ENCODE data around the gene UBAP2. TPM values are rescaled to one million over a fixed set of nuclear protein-coding genes. Genes with fewer than 3 reads are reported as not detected.

The UBAP2 gene
- total RNA-seq, 2 experiments from 2014 or later, result 42.6 to 43.7 TPM

DNA sequence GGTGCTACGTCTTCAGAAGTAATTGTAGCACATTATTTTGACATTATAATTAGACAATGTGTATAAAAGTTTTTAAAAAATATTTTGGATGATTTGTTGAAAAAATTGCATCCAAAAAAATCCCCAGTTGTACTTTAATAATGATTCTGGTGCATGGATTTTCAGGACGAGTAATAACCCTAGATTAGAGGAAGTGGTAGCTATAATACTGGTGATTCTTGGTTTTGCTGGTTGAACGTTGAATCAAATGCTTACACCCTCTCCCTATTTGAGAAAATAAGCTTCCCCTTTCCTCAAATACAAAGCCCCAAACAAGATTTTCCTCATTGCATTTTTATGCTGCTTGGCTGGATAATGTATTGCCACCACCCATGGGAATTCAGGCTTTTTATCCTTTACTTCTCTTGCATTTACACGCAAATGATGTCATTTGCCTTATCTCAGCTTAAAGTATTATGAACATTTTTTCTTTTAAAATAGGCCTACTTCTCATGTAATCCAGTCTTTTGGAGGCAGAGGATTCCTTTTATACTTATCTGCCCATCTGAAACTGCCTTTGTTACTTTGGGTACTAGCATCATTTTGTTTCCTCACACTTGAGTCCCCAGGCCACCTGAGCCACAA is 145.4 kb downstream of the UBAP2 start:
- ChIA-PET CTCF (interaction anchor here (0.9 kb wide), 1 partner anchor 90 kb away, joined by 5 read pairs; no protein-coding TSS in a partner anchor), POLR2A (no interaction called here)
- no peaks in the 10 kb centered on the region for H3K27me3 Mint-ChIP-seq
- H3K4me3 Mint-ChIP-seq, result no peak overlapping the region
- peaks cover 36% of the 10 kb centered on the region for H3K36me3 Mint-ChIP-seq (ENCODE audit: low read depth)
- no peaks in the 10 kb centered on the region for H3K9me3 Mint-ChIP-seq
- peaks cover 6% of the 10 kb centered on the region for H3K4me1 Mint-ChIP-seq
- no peak for DNase-seq
- no peak overlapping the region for H3K27ac Mint-ChIP-seq

GRCh38 chr9:33894316-33894715 is 154.4 kb downstream of the UBAP2 start:
- POLR2A ChIA-PET, result interaction anchor here (1.3 kb wide), 1 partner anchor 9 kb away, joined by 4 read pairs; no protein-coding TSS in a partner anchor
- no peak overlapping the region for H3K4me3 Mint-ChIP-seq

DNA sequence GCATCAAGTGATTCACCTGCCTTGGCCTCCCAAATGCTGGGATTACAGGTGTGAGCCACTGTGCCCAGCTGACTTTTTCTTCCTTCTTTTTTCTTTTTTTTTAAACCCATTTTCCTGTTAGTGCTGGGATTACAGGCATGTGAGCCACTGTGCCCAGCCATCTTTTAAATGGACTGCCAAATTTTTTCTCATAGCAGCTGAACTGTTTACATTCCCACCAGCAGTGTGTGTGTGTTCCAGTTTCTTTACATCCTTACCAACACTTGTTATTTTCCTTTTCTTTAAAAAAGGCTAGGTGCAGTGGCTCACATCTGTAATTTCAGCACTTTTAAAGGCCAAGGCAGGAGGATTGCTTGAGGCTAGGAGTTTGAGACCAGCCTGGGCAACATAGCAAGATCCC is 154.8 kb downstream of the UBAP2 start:
- no peak for DNase-seq
- Mint-ChIP-seq H3K4me1 (no peaks in the 10 kb centered on the region), H3K9me3 (no peaks in the 10 kb centered on the region), H3K27me3 (no peaks in the 10 kb centered on the region), H3K4me3 (no peak overlapping the region), H3K36me3 (ENCODE audit: low read depth) (peaks cover 12% of the 10 kb centered on the region), H3K27ac (no peak overlapping the region)
- ChIA-PET CTCF (interaction anchor here (0.6 kb wide), 2 partner anchors 156 to 563 kb away, joined by 3 read pairs; no protein-coding TSS in a partner anchor), POLR2A (interaction anchor here (1.3 kb wide), 1 partner anchor 8 kb away, joined by 4 read pairs; no protein-coding TSS in a partner anchor)

More at GRCh38 chr9:33894316-33894715, 154.4 kb downstream of the UBAP2 start:
- H3K4me1 Mint-ChIP-seq, result no peaks in the 10 kb centered on the region
- H3K27ac Mint-ChIP-seq, result no peak overlapping the region
- no peak for DNase-seq
- no peaks in the 10 kb centered on the region for H3K27me3 Mint-ChIP-seq
- CTCF ChIA-PET, result interaction anchor here (0.6 kb wide), 1 partner anchor 564 kb away, joined by 3 read pairs; no protein-coding TSS in a partner anchor
- H3K9me3 Mint-ChIP-seq, result no peaks in the 10 kb centered on the region
- H3K36me3 Mint-ChIP-seq (ENCODE audit: low read depth), result peaks cover 12% of the 10 kb centered on the region

DNA sequence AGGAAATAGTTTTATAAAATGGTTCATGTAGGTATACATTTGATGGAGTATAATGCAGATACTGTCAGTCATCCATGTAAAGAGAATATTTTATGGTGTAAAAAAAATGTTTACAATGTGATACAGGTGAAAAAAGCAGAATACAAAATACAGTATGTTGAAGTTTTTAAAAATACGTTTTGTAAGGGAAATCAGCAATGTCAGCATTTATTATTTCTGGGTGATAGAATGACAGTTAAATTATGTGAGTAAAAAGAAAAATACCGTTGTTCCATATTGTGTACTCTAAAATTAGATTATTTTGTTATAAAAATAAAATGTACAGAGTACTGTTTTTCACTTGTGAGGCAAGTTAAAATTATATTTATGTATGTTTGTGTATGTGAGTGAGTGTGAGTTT is 162.7 kb downstream of the UBAP2 start:
- no peak for DNase-seq
- Mint-ChIP-seq H3K36me3 (ENCODE audit: low read depth) (peaks cover 5% of the 10 kb centered on the region), H3K27ac (no peak overlapping the region), H3K27me3 (no peaks in the 10 kb centered on the region), H3K4me3 (no peak overlapping the region), H3K9me3 (no peaks in the 10 kb centered on the region), H3K4me1 (peaks cover 3% of the 10 kb centered on the region)
- ChIA-PET CTCF (no interaction called here), POLR2A (interaction anchor here (0.8 kb wide), 1 partner anchor 8 kb away, joined by 4 read pairs; no protein-coding TSS in a partner anchor)

- H3K27ac Mint-ChIP-seq, result no peak overlapping the region
- no peaks in the 10 kb centered on the region for H3K27me3 Mint-ChIP-seq
- H3K36me3 Mint-ChIP-seq (ENCODE audit: low read depth), result peaks cover 5% of the 10 kb centered on the region
- CTCF ChIA-PET, result interaction anchor here (1.0 kb wide), 1 partner anchor 71 kb away, joined by 3 read pairs; no protein-coding TSS in a partner anchor
- DNase-seq, result no peak
- POLR2A ChIA-PET, result interaction anchor here (0.8 kb wide), 1 partner anchor 9 kb away, joined by 4 read pairs; no protein-coding TSS in a partner anchor
- no peak overlapping the region for H3K4me3 Mint-ChIP-seq
- H3K4me1 Mint-ChIP-seq, result peaks cover 5% of the 10 kb centered on the region
- no peaks in the 10 kb centered on the region for H3K9me3 Mint-ChIP-seq
Observed at GRCh38 chr9:33884856-33885701, 163.6 kb downstream of the UBAP2 start.

- H3K27me3 Mint-ChIP-seq, result no peaks in the 10 kb centered on the region
- DNase-seq, result no peak
- peaks cover 7% of the 10 kb centered on the region for H3K4me1 Mint-ChIP-seq
- no peaks in the 10 kb centered on the region for H3K36me3 Mint-ChIP-seq (ENCODE audit: low read depth)
- no peak overlapping the region for H3K27ac Mint-ChIP-seq
- no peak overlapping the region for H3K4me3 Mint-ChIP-seq
- CTCF ChIA-PET, result interaction anchor here (1.0 kb wide), 1 partner anchor 68 kb away, joined by 5 read pairs; no protein-coding TSS in a partner anchor
- no peaks in the 10 kb centered on the region for H3K9me3 Mint-ChIP-seq
- POLR2A ChIA-PET, result no interaction called here
Observed at GRCh38 chr9:33881635-33882034, 167.1 kb downstream of the UBAP2 start.

DNA sequence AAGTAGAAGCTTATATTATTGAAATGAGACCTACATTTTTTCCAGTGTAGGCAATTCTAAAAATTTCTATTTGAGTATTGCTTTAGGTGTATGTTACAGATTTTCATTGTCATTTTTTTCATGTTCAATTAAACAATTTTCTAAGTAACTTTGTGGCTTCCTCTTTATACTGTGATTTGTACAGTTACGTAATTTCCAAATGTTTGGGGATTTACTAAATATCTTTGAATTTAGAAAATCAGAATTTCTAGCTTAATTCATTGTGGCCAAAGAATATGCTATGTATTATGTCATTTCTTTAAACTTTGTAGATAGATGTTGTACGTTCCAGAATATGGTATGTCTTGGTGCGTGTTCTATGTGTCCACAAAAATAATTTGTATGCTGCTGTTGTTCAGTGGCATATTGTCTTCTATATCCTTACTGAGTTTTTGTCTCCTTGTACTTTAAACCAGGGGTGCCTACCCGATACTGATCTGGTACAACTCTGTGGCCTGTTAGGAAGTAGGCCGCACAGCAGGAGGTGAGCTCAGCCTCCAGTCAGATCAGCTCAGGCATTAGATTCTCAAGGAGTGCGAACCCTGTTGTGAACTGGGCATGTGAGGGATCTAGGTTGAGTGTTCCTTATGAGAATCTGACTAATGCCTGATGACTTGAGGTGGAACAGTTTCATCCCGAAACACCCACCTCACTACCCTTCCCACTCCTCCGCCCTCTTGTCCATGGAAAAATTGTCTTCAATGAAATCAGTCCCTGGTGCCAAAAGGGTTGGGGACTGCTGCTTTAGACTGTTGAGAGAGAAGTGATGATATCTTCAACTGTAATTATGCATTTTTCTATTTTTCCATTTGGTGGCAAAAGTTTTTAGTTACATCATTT is 168.2 kb downstream of the UBAP2 start:
- Mint-ChIP-seq H3K27me3 (no peaks in the 10 kb centered on the region), H3K27ac (no peak overlapping the region), H3K9me3 (no peaks in the 10 kb centered on the region), H3K4me3 (no peak overlapping the region), H3K4me1 (peaks cover 7% of the 10 kb centered on the region), H3K36me3 (ENCODE audit: low read depth) (no peaks in the 10 kb centered on the region)
- ChIA-PET CTCF (interaction anchor here (0.7 kb wide), 1 partner anchor 37 kb away, joined by 3 read pairs; no protein-coding TSS in a partner anchor), POLR2A (interaction anchor here (0.6 kb wide), 1 partner anchor 10 kb away, joined by 3 read pairs; no protein-coding TSS in a partner anchor)
- DNase-seq, result no peak

DNA sequence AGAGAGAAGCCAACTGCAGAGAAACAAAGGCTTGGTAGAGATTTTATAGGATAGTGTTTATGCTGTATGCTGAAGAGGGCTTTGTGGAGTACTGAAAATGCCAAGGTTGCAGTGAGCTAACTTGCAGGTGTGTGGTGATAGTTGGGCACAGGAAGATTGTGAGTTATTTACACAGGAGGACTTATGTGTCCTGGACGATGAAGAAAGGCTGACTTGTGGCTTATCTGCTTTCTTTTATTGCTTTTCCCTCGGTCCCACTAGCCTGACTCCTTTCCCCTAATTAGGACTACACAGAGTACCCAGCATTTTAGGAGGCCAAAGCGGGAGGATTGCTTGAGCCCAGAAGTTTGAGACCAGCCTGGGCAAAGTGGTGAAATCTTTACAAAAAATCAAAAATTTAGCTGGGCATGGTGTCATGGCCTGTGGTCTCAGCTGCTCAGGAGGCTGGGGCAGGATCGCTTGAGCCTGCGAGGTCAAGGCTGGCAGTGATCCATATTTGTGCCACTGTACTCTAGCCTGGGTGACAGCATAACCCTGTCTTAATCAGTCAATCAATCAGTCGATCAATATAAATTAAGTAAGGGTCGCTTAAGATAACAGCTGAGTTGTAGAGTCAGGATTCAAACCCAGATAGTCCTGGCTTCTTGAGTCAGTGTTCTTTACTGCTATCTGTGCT is 169.9 kb downstream of the UBAP2 start:
- Mint-ChIP-seq H3K27ac (no peak overlapping the region), H3K9me3 (no peaks in the 10 kb centered on the region), H3K4me1 (peaks cover 7% of the 10 kb centered on the region), H3K36me3 (ENCODE audit: low read depth) (no peaks in the 10 kb centered on the region), H3K27me3 (no peaks in the 10 kb centered on the region), H3K4me3 (no peak overlapping the region)
- CTCF ChIA-PET, result no interaction called here
- POLR2A ChIA-PET, result no interaction called here
- DNase-seq, result no peak

DNA sequence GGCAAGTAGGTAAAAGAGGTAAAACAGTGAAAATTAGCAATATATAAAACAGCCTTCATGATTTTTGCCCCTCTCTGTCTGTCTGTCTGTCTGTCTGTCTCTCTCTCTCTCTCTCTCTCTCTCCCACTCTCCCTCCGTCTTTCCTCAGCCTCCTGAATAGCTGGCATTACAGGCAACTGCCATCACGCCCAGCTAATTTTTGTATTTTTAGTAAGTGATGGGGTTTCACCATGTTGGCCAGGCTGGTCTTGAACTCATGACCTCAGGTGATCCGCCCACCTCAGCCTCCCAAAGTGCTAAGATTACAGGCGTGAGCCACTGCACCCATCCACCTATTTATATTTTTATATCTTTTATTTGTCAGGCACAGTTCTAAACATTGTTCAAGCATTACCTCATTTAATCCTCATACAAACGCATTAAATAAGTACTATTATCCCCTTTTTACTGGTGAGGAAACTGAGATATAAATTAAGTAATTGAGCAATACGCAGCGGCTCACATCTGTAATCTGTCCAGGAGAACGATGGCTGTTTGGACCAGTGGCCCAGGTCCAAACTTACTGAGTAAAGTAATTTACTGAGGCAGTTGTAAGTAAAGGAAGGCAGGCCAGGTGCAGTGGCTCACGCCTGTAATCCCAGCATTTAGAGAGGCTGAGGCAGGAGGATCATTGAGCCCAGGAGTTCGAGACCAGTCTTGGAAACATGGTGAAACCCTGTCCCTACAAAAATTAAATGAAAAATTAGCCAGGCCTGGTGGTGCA is 170.8 kb downstream of the UBAP2 start:
- H3K36me3 Mint-ChIP-seq (ENCODE audit: low read depth), result no peaks in the 10 kb centered on the region
- DNase-seq, result no peak
- no peaks in the 10 kb centered on the region for H3K9me3 Mint-ChIP-seq
- no peaks in the 10 kb centered on the region for H3K27me3 Mint-ChIP-seq
- ChIA-PET POLR2A (no interaction called here), CTCF (interaction anchor here (0.5 kb wide), 1 partner anchor 64 kb away, joined by 4 read pairs; no protein-coding TSS in a partner anchor)
- H3K4me1 Mint-ChIP-seq, result peaks cover 7% of the 10 kb centered on the region
- H3K4me3 Mint-ChIP-seq, result no peak overlapping the region
- H3K27ac Mint-ChIP-seq, result no peak overlapping the region
